ENCODE results near the gene RAB30. TPM values are rescaled to one million over a fixed set of nuclear protein-coding genes. Genes with fewer than 3 reads are reported as not detected.

RAB30 gene
- total RNA-seq, 2 experiments from 2014 or later = 76.2 to 79.2 TPM

GRCh38 chr11:83118814-83119213 lies 47.1 kb upstream of the RAB30 start:
- Histone ChIP-seq H3K27ac (ENCODE audit: low read depth in 1 of 2, low read length in 2 of 2) (peak overlapping the region; percentile 22 to 42), H3K27me3 (ENCODE audit: control insufficient read depth in 1 of 2, insufficient read depth in 2 of 2, low read length in 2 of 2) (no peaks in the 10 kb centered on the region), H3K9me3 (ENCODE audit: control insufficient read depth in 1 of 2, insufficient read depth in 1 of 2, low read length in 2 of 2) (no peaks in the 10 kb centered on the region), H3K4me1 (ENCODE audit: insufficient read depth, low read length) (peaks cover 50% of the 10 kb centered on the region), H3K4me3 (ENCODE audit: low read length) (no peak overlapping the region), H3K36me3 (ENCODE audit: insufficient read depth, low read length) (no peaks in the 10 kb centered on the region)
- H3K9me3 Mint-ChIP-seq = no peaks in the 10 kb centered on the region
- TF ChIP-seq CTCF (IDR thresholded peaks at IDR 0.05) = no peak
- H3K27ac Mint-ChIP-seq = peak overlapping the region; percentile 85
- no peak overlapping the region for H3K4me3 Mint-ChIP-seq
- DNase-seq = no peak
- POLR2A ChIA-PET = interaction anchor here (0.6 to 5.9 kb wide), 4 partner anchors 12 to 139 kb away, joined by 3 to 59 read pairs (median 8); partner anchors contain the start of genes PCF11 and RAB30
- intact Hi-C loops (cut with DNase I, micrococcal nuclease) = loop anchor here (2.0 to 5.0 kb wide), 3 partner anchors 38 to 47 kb away; partner anchors contain the start of genes PCF11 (in 1 of the 2) and RAB30 (in 1 of the 2)
- no peak for ATAC-seq (ENCODE audit: poor library complexity)
- H3K36me3 Mint-ChIP-seq (ENCODE audit: low read depth) = no peaks in the 10 kb centered on the region
- CTCF ChIA-PET = interaction anchor here (1.0 kb wide), 1 partner anchor 38 kb away, joined by 4 read pairs; the partner anchor contains the start of gene PCF11
- no peaks in the 10 kb centered on the region for H3K27me3 Mint-ChIP-seq
- H3K4me1 Mint-ChIP-seq (ENCODE audit: low read depth) = peaks cover 74% of the 10 kb centered on the region

- Histone ChIP-seq H3K9me3 (ENCODE audit: control insufficient read depth in 1 of 2, insufficient read depth in 1 of 2, low read length in 2 of 2) (no peaks in the 10 kb centered on the region), H3K27ac (ENCODE audit: low read depth in 1 of 2, low read length in 2 of 2) (no peak overlapping the region), H3K27me3 (ENCODE audit: control insufficient read depth in 1 of 2, insufficient read depth in 2 of 2, low read length in 2 of 2) (no peaks in the 10 kb centered on the region), H3K4me1 (ENCODE audit: insufficient read depth, low read length) (peaks cover 34% of the 10 kb centered on the region), H3K36me3 (ENCODE audit: insufficient read depth, low read length) (no peaks in the 10 kb centered on the region), H3K4me3 (ENCODE audit: low read length) (peak overlapping the region; percentile 61)
- Mint-ChIP-seq H3K4me1 (ENCODE audit: low read depth) (peaks cover 56% of the 10 kb centered on the region), H3K4me3 (peak overlapping the region; percentile 75), H3K36me3 (ENCODE audit: low read depth) (no peaks in the 10 kb centered on the region), H3K27ac (peak overlapping the region; percentile 85), H3K27me3 (no peaks in the 10 kb centered on the region), H3K9me3 (no peaks in the 10 kb centered on the region)
- no peak for DNase-seq
- TF ChIP-seq CTCF (IDR thresholded peaks at IDR 0.05) = no peak
- intact Hi-C loops (cut with DNase I, micrococcal nuclease) = loop anchor here (5.0 kb wide), 2 partner anchors 39 to 44 kb away; partner anchors contain the start of gene RAB30 (in 1 of the 2)
- CTCF ChIA-PET = interaction anchor here (0.7 to 0.9 kb wide), 3 partner anchors 70 to 209 kb away, joined by 3 to 4 read pairs (median 3); no protein-coding TSS in a partner anchor
- ATAC-seq (ENCODE audit: poor library complexity) = no peak
- POLR2A ChIA-PET = interaction anchor here (2.3 to 5.9 kb wide), 3 partner anchors 40 to 45 kb away, joined by 8 to 59 read pairs (median 12); partner anchors contain the start of genes PCF11 and RAB30
These were observed 44.4 kb upstream of the RAB30 start for GRCh38 chr11:83116015-83116641.

GRCh38 chr11:83115551-83115950 lies 43.9 kb upstream of the RAB30 start:
- Histone ChIP-seq H3K36me3 (ENCODE audit: insufficient read depth, low read length) (no peaks in the 10 kb centered on the region), H3K9me3 (ENCODE audit: control insufficient read depth in 1 of 2, insufficient read depth in 1 of 2, low read length in 2 of 2) (no peaks in the 10 kb centered on the region), H3K4me3 (ENCODE audit: low read length) (no peak overlapping the region), H3K27me3 (ENCODE audit: control insufficient read depth in 1 of 2, insufficient read depth in 2 of 2, low read length in 2 of 2) (no peaks in the 10 kb centered on the region), H3K27ac (ENCODE audit: low read depth in 1 of 2, low read length in 2 of 2) (no peak overlapping the region), H3K4me1 (ENCODE audit: insufficient read depth, low read length) (peaks cover 34% of the 10 kb centered on the region)
- no peak for TF ChIP-seq CTCF (IDR thresholded peaks at IDR 0.05)
- DNase-seq (no peak), ATAC-seq (ENCODE audit: poor library complexity) (no peak)
- CTCF ChIA-PET = interaction anchor here (0.7 to 0.9 kb wide), 3 partner anchors 70 to 208 kb away, joined by 3 to 4 read pairs (median 3); no protein-coding TSS in a partner anchor
- Mint-ChIP-seq H3K4me3 (peak overlapping the region; percentile 75), H3K9me3 (no peaks in the 10 kb centered on the region), H3K36me3 (ENCODE audit: low read depth) (no peaks in the 10 kb centered on the region), H3K27me3 (no peaks in the 10 kb centered on the region), H3K4me1 (ENCODE audit: low read depth) (peaks cover 52% of the 10 kb centered on the region), H3K27ac (peak overlapping the region; percentile 72)
- intact Hi-C loops (cut with DNase I, micrococcal nuclease) = loop anchor here (5.0 kb wide), 2 partner anchors 38 to 43 kb away; partner anchors contain the start of gene RAB30 (in 1 of the 2)
- POLR2A ChIA-PET = interaction anchor here (2.3 to 5.9 kb wide), 3 partner anchors 41 to 44 kb away, joined by 8 to 59 read pairs (median 12); partner anchors contain the start of genes PCF11 and RAB30
